DMS153 treated with DMSO at 0.1 percent for 48 hours (cell line): Measurements from ENCODE around the gene COL3A1.

Experiments used
- DNase-seq: peaks from one replicate; lab custom pipeline; 2025; ENCODE audit not compliant: unreplicated experiment; lab: John Stamatoyannopoulos, UW

Gene COL3A1

DNA sequence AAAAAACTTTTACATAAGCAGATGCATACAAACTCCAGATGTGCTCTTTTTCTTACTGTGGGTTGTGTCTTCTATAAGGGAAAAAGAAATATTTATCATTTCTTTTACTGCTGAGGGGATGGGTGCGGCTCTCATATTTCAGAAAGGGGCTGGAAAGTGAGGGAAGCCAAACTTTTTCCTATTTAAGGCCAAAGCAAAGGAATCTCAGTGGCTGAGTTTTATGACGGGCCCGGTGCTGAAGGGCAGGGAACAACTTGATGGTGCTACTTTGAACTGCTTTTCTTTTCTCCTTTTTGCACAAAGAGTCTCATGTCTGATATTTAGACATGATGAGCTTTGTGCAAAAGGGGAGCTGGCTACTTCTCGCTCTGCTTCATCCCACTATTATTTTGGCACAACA is at the start of gene COL3A1:
TSS of gene COL3A1 (plus strand) at position 210 of the 400 bp plus-strand sequence. CDS start at position 327, 117 bp downstream.
- DNase-seq: no peak

GRCh38 chr2:188928643-188929042 is 45.5 kb upstream of the COL3A1 start:
- DNase-seq: no peak

DNA sequence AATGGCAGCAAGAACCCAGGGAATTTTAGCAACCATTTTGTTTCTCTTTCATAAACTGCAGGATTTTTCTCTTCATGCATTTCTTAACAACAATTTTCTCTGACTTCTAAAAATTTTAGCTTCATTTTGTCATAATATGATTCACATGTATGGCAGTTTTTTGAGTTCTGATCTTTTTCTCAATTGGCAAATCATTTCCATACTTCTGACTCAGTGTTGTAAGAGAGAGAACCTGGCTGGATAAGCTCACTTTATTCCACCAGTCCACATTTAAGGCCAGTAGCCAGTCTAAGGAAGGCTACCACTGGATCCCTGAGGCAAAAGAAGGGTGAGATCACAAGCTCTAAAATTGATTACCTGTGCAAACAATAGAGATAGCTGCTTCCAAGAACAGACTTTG is 42.8 kb upstream of the COL3A1 start:
- DNase-seq: no peak

GRCh38 chr2:188937228-188938220 is 36.6 kb upstream of the COL3A1 start:
- no peak for DNase-seq

DNA sequence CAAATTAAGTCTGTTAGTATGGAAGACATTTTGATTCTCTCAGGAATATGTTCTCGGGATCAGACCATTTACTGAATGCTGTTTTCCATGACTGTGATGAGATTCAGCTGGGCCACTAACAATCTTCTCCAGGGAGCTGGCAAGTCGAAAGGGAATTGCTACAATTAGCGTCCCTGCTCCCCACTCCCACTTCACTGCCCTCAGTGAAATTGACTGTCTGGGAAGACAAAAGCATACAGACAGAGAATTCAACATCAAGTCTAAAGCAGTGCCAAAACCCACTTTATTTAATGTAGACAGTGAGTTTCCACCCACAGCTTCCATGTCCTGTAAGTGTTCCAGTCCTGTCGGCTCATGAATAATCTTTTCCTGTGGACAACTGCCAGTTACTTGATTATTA is 34.0 kb upstream of the COL3A1 start:
- DNase-seq: no peak

- no peak for DNase-seq
Measured at GRCh38 chr2:188944442-188944841, 29.7 kb upstream of the COL3A1 start.

GRCh38 chr2:188949046-188949818 is 24.9 kb upstream of the COL3A1 start:
- DNase-seq: no peak

- no peak for DNase-seq
Measured at GRCh38 chr2:188952901-188953300, 21.3 kb upstream of the COL3A1 start.

DNA sequence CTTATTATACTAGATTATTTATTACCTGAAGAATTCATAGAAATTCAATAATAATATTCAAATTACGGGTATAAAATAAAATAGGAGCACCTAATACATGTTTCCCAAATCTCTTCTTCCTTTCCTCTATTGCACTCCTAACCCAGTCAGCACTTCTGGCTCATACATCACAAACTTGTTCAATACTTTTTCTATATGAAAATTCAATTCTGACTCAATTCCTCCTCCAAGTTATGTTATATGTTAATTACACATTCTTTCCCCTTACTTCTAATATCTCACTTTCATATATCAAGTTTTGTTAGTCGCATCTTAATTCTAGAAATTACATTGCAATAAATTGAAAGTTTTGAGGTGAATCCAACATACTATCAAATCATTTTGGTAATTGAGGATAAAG is 17.9 kb upstream of the COL3A1 start:
- DNase-seq: no peak

- no peak for DNase-seq
Measured at GRCh38 chr2:188956961-188957360, 17.2 kb upstream of the COL3A1 start.

GRCh38 chr2:188957646-188958045 is 16.5 kb upstream of the COL3A1 start:
- no peak for DNase-seq

DNA sequence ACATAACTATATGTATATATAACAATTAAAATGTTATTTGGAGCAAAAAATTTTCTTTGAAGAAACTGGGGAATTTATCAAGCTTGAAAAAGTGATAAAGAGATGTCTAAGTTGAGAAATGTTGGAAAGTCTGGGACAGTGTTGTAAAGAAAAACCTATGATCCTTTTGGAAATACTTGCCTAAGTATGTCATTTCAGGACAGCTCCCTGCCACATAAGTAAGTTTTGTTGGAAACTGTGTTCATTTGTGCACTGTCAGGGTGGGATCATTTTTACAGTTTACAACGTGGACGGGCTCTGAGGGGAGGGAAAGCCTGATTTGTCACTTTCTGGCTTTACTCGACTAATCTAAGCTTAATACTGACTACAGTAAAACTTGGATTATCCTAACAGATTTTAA is 10.4 kb upstream of the COL3A1 start:
- no peak for DNase-seq

- DNase-seq: no peak
Measured at GRCh38 chr2:188964976-188965546, 9.1 kb upstream of the COL3A1 start.

DNA sequence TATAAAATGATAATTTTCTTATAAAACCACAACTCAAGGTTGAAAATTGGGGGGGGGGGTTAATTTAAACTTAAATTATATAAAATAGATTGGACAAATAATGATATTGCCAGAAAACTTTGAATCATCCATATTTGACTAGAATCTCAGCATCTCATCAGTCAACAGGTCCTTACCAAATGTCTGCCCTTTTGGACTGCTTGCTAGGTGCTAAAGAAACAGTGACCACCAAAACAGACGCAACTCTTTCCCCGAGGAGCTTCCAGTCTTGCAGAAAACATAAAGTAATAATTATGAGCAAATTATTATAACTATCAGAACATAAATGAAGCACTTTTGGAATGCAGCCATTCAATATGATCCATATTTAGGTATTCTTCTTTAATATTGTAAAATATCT is 8.6 kb upstream of the COL3A1 start:
- no peak for DNase-seq

- DNase-seq: no peak
Measured at GRCh38 chr2:188966079-188966571, 8.0 kb upstream of the COL3A1 start.

- DNase-seq: no peak
Measured at GRCh38 chr2:188966728-188967440, 7.3 kb upstream of the COL3A1 start.

- no peak for DNase-seq
Measured at GRCh38 chr2:188969236-188969635, 4.9 kb upstream of the COL3A1 start.

- no peak for DNase-seq
Measured at GRCh38 chr2:188969651-188970050, 4.5 kb upstream of the COL3A1 start.

- DNase-seq: no peak
Measured at GRCh38 chr2:188970211-188970610, 4.0 kb upstream of the COL3A1 start.

- no peak for DNase-seq
Measured at GRCh38 chr2:188971432-188971861, 2.7 kb upstream of the COL3A1 start.

GRCh38 chr2:188973641-188974040 is 532 bp upstream of the COL3A1 start:
- no peak for DNase-seq
